HL-60 (cell line): ENCODE measurements around the gene NPRL2.

ENCODE experiments used
- DNase-seq, 2 experiments: peaks; one replicate each; pipeline ENCODE4 v3.0.0-alpha.2; 2010 to 2020; ENCODE audit warnings: low read depth in 1 of 2, low spot score in 1 of 2
- H3K27ac ChIP-seq: fragments of 250-450 bp; sonication (Bioruptor Pico); replicated peaks from 2 replicates; pipeline ENCODE4 v1.5.1; 2020; ENCODE audit warnings: mild to moderate bottlenecking, moderate library complexity
- H3K27me3 ChIP-seq: fragments of 250-450 bp; sonication (Bioruptor Pico); 2 replicates; pipeline ENCODE4 v1.5.1; 2021; ENCODE audit warnings: mild to moderate bottlenecking, moderate library complexity; ENCODE audit not compliant: insufficient read depth, poor library complexity, severe bottlenecking
- H3K4me3 ChIP-seq: replicated peaks from 2 replicates; pipeline ENCODE4 v1.5.1; 2011; ENCODE audit warnings: mild to moderate bottlenecking, control low read depth, low read length; ENCODE audit not compliant: insufficient read depth
- GABPA ChIP-seq: IDR thresholded peaks from 2 replicates; pipeline ENCODE4 v1.6.1; 2012; ENCODE audit warnings: low read depth
- POLR2AphosphoS5 ChIP-seq: IDR thresholded peaks from 2 replicates; pipeline ENCODE4 v1.6.1; 2012; ENCODE audit warnings: low read depth
- REST ChIP-seq: IDR thresholded peaks from 2 replicates; pipeline ENCODE4 v1.6.1; 2012; ENCODE audit warnings: low read depth; ENCODE audit not compliant: insufficient replicate concordance
- SPI1 ChIP-seq: IDR thresholded peaks from 2 replicates; pipeline ENCODE4 v1.6.1; 2012; ENCODE audit warnings: low read depth, mild to moderate bottlenecking, borderline replicate concordance
- TF ChIP-seq, protein P1 (sequence below): IDR thresholded peaks from one replicate; pipeline ENCODE4 v1.5.1; 2011; ENCODE audit warnings: low read length, control low read depth, inconsistent platforms; ENCODE audit not compliant: insufficient read depth

The NPRL2 gene

DNA sequence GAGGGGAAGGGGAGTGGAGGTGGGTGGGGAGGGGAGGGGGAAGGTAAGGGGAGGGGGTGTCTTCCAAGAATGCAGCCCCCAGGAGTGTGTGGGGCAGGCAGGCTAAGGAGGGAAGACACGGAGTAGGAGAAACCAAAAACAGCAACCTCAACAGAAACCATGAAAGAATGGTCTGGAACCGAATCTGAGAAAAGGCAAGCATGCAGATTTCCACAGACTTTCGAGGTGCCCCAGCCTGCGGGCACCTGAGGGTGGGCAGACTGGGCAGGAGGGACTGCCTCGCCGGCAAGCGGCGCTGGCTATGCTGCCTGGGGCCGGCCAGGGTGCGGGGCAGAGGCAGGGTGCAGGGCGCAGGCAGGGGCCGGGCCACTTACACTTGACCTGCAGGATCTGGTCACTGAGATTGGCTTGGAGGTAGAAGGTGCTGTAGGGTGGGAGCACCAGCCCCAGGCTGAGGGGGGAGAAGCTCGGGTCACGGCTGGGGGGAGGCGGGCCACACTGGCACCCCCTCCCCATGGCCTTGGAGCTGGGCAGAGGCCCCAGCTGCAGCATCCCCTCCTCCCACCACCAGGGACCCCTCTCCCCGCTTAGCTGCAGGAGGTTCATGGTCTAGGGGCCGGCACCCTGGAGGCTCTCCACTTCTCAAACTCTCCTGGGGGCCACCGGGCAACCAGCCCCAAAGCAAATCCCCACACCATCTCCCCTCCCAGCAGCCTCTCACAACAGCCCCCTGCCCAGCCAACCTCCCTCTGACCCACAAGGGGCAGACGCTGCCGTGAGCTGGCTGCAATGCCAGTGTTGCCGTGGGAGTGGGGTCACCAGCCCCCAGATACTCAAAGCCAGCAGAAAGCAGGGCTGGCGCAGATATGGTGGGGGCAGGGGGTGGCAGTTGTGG, 24.0 kb upstream of the NPRL2 start:
- DNase-seq: no peak
- H3K27me3 ChIP-seq: no peaks in the 10 kb centered on the region
- no peak overlapping the region for H3K4me3 ChIP-seq
- no peak overlapping the region for H3K27ac ChIP-seq
- TF ChIP-seq POLR2AphosphoS5: no peak
- no peak for TF ChIP-seq SPI1
- TF ChIP-seq, protein P1, sequence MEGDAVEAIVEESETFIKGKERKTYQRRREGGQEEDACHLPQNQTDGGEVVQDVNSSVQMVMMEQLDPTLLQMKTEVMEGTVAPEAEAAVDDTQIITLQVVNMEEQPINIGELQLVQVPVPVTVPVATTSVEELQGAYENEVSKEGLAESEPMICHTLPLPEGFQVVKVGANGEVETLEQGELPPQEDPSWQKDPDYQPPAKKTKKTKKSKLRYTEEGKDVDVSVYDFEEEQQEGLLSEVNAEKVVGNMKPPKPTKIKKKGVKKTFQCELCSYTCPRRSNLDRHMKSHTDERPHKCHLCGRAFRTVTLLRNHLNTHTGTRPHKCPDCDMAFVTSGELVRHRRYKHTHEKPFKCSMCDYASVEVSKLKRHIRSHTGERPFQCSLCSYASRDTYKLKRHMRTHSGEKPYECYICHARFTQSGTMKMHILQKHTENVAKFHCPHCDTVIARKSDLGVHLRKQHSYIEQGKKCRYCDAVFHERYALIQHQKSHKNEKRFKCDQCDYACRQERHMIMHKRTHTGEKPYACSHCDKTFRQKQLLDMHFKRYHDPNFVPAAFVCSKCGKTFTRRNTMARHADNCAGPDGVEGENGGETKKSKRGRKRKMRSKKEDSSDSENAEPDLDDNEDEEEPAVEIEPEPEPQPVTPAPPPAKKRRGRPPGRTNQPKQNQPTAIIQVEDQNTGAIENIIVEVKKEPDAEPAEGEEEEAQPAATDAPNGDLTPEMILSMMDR: no peak
- TF ChIP-seq GABPA: no peak

- Histone ChIP-seq H3K4me3 (no peak overlapping the region), H3K27me3 (peaks cover 2% of the 10 kb centered on the region), H3K27ac (no peak overlapping the region)
- no peak for TF ChIP-seq SPI1
- DNase-seq: no peak
Observed at GRCh38 chr3:50373146-50374051, 22.8 kb upstream of the NPRL2 start.

- peaks cover 2% of the 10 kb centered on the region for H3K27me3 ChIP-seq
- DNase-seq: no peak
- no peak overlapping the region for H3K4me3 ChIP-seq
- no peak overlapping the region for H3K27ac ChIP-seq
- no peak for TF ChIP-seq GABPA
Observed at GRCh38 chr3:50372349-50372748, 21.8 kb upstream of the NPRL2 start.

- TF ChIP-seq SPI1 (no peak), POLR2AphosphoS5 (no peak), GABPA (no peak), REST (no peak)
- TF ChIP-seq, protein P1: no peak
- Histone ChIP-seq H3K27ac (no peak overlapping the region), H3K4me3 (no peak overlapping the region), H3K27me3 (peaks cover 2% of the 10 kb centered on the region)
- DNase-seq: no peak
Observed at GRCh38 chr3:50371133-50371685, 20.6 kb upstream of the NPRL2 start.

- peak in 1 of 2 experiments; percentile 36 for DNase-seq
- Histone ChIP-seq H3K27me3 (peaks cover 2% of the 10 kb centered on the region), H3K27ac (no peak overlapping the region), H3K4me3 (no peak overlapping the region)
- TF ChIP-seq GABPA: no peak
- TF ChIP-seq, protein P1: peak; percentile 15
Observed at GRCh38 chr3:50370594-50370993, 20.0 kb upstream of the NPRL2 start.
